Heart left ventricle (tissue), 16 donors: ENCODE data around the gene NTRK3. TPM values are rescaled to one million over a fixed set of nuclear protein-coding genes. Genes with fewer than 3 reads are reported as not detected.

ENCODE experiments used
- ATAC-seq, 4 donors: fragments of 200-7000 bp; cut with Tn5 transposase; one replicate each; pipeline ENCODE4 v1.9.1; 2020 to 2022; ENCODE audit warnings: moderate library complexity in 4 of 4, mild to moderate bottlenecking in 3 of 4, moderate number of reproducible peaks in 1 of 4
- DNase-seq, 5 donors: peaks; one replicate each; pipeline ENCODE4 v3.0.0-alpha.2; 2020
- H3K27ac ChIP-seq, 12 donors: fragments of 200-600 bp; sonication (generic) in 4 of 12; one replicate each; pipeline versions ENCODE4 v1.5.0 to v1.8.0; 2016 to 2022; ENCODE audit warnings: mild to moderate bottlenecking in 2 of 12
- H3K27me3 ChIP-seq, 9 donors: fragments of 200-600 bp; sonication (generic) in 2 of 9; one replicate each; pipeline versions ENCODE4 v1.5.1 to v1.8.0; 2016 to 2022; ENCODE audit warnings: mild to moderate bottlenecking in 3 of 9
- H3K36me3 ChIP-seq, 9 donors: fragments of 200-600 bp; sonication (generic) in 2 of 9; one replicate each; pipeline versions ENCODE4 v1.5.0 to v1.8.0; 2018 to 2022; ENCODE audit warnings: mild to moderate bottlenecking in 2 of 9
- H3K4me1 ChIP-seq, 12 donors: fragments of 200-600 bp; sonication (generic) in 4 of 12; one replicate each; pipeline versions ENCODE4 v1.5.0 to v1.8.0; 2016 to 2022; ENCODE audit warnings: mild to moderate bottlenecking in 3 of 12
- H3K4me3 ChIP-seq, 12 donors: fragments of 200-600 bp; sonication (generic) in 4 of 12; one replicate each; pipeline versions ENCODE4 v1.5.0 to v1.8.0; 2017 to 2022; ENCODE audit warnings: mild to moderate bottlenecking in 9 of 12, moderate library complexity in 4 of 12
- H3K9me3 ChIP-seq, 12 donors: fragments of 200-600 bp; sonication (generic) in 4 of 12; one replicate each; pipeline versions ENCODE4 v1.5.0 to v1.8.0; 2016 to 2022; ENCODE audit warnings: mild to moderate bottlenecking in 1 of 12
- POLR2A ChIP-seq, 2 donors: fragments of 450-650 bp; IDR thresholded peaks; one replicate each; pipeline ENCODE4 v1.6.1; 2017; ENCODE audit warnings: antibody characterized with exemption in 2 of 2, mild to moderate bottlenecking in 2 of 2, moderate library complexity in 2 of 2
- WGBS, 4 donors: extraction: QIAGEN DNeasy Blood & Tissue Kit in 2 of 4; methylation state at CpG; one replicate each; pipeline versions ENCODE4 v1.1.5 to v1.1.7; 2013 to 2018; 5-methylcytosine and 5-hydroxymethylcytosine counted together
- intact Hi-C, 10 donors: fragments of 100-400 bp; cut with DNase I; formaldehyde crosslinking; loops; one replicate each; pipeline versions ENCODE4 v1.11.1 to v1.14.2; 2022
- polyA plus RNA-seq, 2 donors: library from polyadenylated mRNA; stranded (reverse); fragments of 200-250 nt; gene quantifications; one replicate each; pipeline ENCODE4 v1.2.3, GENCODE V29; 2013
- total RNA-seq, 9 donors: library from RNA; depleted of rRNA in 2 of 9; stranded (reverse); fragments of >200 nt in 2 of 9; fragmentation: NEBNext Ultra II Directional in 3 of 9; extraction: Animal tissue kit (Norgen Biotek cat#: 25700) in 3 of 9; gene quantifications; one replicate each; pipeline versions ENCODE4 v1.1.0 to v1.2.4, GENCODE V29; 2016 to 2023
- TF ChIP-seq, protein P1 (sequence below), 12 donors: fragments of 200-600 bp; sonication (generic) in 4 of 12; IDR thresholded peaks; one replicate each; pipeline versions ENCODE4 v1.5.0 to v1.8.0; 2018 to 2022; ENCODE audit warnings: antibody characterized with exemption in 12 of 12, mild to moderate bottlenecking in 5 of 12
- donor health status: ischemic (EF 13 %, LVEDD 7.1; RV severe dilation, severe dysfunction).
- donor health status: healthy with polysubstance abuse.
- donor health status: DM: no; HTN: yes; CAD: no.
- donor health status: DM: no; HTN: no; CAD: no.
- donor health status: ischemic (EF 25% LVEDD 6.9; RV normal size, moderate dysfunction).
- donor health status: ischemic (EF 25% LVEDD 5.7; RV mildly dilated, moderate dysfunction).
- donor health status: healthy.
- donor health status: DM: yes; HTN: yes; CAD: no.
- donor health status: ischemic (EF 35%, LVEDD 5.7; RV mildly dilated, moderate dysfunction).
- donor health status: nonischemic (EF 11% LVEDD 7.7; RV severe dilation, severe dysfunction).
- donor health status: DM: yes; HTN: yes; CAD: no.
- donor health status: PGD.
- donor health status: ischemic (EF 29% LVEDD 5.4; RV normal size, mild dysfunction).
- donor health status: nonischemic (EF 23%, LVEDD 6.1; RV moderate dilation, normal function).

NTRK3 gene
- total and polyA plus RNA-seq, 11 donors = 0.53 to 6.8 (median 2.0) TPM

DNA sequence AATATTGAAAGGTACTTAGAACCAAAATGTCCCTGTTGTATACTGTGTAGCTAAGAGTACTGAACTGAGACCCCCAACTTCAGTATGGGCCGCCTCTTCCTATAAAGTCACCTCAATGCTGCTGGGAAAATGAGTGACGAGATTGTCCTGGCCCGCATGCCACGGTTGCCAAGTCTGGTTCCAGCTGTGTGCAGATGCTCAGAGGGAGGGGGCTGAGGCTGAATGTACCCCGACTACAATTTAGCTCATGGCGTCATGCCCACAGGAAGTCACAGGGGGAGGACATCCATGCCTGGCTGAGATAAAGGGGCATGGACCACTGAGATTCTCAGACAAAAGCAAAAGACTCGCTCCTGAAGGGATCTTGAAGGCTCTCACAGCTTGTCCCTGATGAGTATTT lies 271.1 kb downstream of the NTRK3 start:
- intact Hi-C loops = no loop called here
- H3K4me1 ChIP-seq = peaks cover 0 to 11% (median 2%) of the 10 kb centered on the region in 12 donors
- H3K4me3 ChIP-seq = no peak overlapping the region
- DNase-seq = no peak
- H3K36me3 ChIP-seq = no peaks in the 10 kb centered on the region
- 59 to 68% (median 67%) methylated on average over 7 of the region's 7 CpGs for WGBS, 4 donors
- TF ChIP-seq, protein P1, sequence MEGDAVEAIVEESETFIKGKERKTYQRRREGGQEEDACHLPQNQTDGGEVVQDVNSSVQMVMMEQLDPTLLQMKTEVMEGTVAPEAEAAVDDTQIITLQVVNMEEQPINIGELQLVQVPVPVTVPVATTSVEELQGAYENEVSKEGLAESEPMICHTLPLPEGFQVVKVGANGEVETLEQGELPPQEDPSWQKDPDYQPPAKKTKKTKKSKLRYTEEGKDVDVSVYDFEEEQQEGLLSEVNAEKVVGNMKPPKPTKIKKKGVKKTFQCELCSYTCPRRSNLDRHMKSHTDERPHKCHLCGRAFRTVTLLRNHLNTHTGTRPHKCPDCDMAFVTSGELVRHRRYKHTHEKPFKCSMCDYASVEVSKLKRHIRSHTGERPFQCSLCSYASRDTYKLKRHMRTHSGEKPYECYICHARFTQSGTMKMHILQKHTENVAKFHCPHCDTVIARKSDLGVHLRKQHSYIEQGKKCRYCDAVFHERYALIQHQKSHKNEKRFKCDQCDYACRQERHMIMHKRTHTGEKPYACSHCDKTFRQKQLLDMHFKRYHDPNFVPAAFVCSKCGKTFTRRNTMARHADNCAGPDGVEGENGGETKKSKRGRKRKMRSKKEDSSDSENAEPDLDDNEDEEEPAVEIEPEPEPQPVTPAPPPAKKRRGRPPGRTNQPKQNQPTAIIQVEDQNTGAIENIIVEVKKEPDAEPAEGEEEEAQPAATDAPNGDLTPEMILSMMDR (IDR thresholded peaks at IDR 0.05) = no peak
- no peak for TF ChIP-seq POLR2A (IDR thresholded peaks at IDR 0.05)
- no peaks in the 10 kb centered on the region for H3K9me3 ChIP-seq
- no peak overlapping the region for H3K27ac ChIP-seq
- ATAC-seq = no peak
- H3K27me3 ChIP-seq = no peaks in the 10 kb centered on the region

DNA sequence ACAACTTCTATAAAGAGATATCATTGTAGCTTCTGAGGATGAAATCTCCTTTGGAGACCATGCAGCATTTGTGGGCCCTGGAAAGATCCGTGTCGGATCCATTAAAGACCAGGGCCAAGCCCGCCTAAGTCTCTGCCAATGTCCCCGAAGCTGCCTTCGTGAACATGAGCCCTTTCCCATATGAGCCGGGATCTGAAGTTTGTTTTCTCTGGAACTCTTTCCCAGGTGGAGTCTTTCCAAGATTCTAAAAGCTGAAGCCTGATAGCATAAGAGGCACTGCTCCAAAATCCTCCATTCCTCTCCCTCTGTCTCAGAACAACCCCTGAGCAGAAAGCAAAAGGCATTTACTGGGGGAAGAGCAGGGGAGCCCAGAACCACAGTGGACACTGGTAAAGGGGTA lies 274.6 kb downstream of the NTRK3 start:
- Histone ChIP-seq H3K9me3 (no peaks in the 10 kb centered on the region), H3K4me3 (no peak overlapping the region), H3K27ac (no peak overlapping the region), H3K36me3 (no peaks in the 10 kb centered on the region), H3K4me1 (peaks cover 0 to 11% (median 2%) of the 10 kb centered on the region in 12 donors), H3K27me3 (no peaks in the 10 kb centered on the region)
- peak in 1 of 5 donors; percentile 8 for DNase-seq
- no peak for ATAC-seq
- WGBS, 4 donors = 40 to 62% (median 48%) methylated on average over 6 of the region's 6 CpGs
- intact Hi-C loops = no loop called here
- TF ChIP-seq, protein P1 (IDR thresholded peaks at IDR 0.05) = no peak
- no peak for TF ChIP-seq POLR2A (IDR thresholded peaks at IDR 0.05)

DNA sequence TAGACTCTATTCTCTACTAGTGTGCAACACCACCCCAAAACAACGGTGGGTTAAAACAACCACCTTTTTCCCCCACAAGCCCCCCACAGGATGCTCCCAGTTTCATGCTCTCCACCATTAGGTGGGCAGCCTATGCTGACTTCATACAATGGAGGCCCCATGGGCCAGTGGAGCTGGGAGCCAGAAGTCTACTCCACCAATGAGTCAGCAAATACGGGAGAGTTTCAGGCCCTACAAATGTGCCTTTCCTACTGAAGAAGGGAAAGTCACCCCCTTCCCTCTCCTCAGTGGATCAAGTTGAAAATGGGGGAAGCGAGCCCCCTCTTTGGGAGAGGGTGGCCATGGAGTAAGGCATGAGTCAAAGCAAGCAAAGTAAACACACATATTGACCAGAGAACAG lies 278.6 kb downstream of the NTRK3 start:
- TF ChIP-seq POLR2A (IDR thresholded peaks at IDR 0.05) = no peak
- TF ChIP-seq, protein P1 (IDR thresholded peaks at IDR 0.05) = no peak
- Histone ChIP-seq H3K4me3 (no peak overlapping the region), H3K36me3 (no peaks in the 10 kb centered on the region), H3K27ac (no peak overlapping the region), H3K27me3 (no peaks in the 10 kb centered on the region), H3K4me1 (peaks cover 0 to 11% (median 2%) of the 10 kb centered on the region in 12 donors), H3K9me3 (no peaks in the 10 kb centered on the region)
- intact Hi-C loops = no loop called here
- 78 to 89% (median 86%) methylated on average over 3 of the region's 3 CpGs for WGBS, 4 donors
- no peak for ATAC-seq
- DNase-seq = no peak

DNA sequence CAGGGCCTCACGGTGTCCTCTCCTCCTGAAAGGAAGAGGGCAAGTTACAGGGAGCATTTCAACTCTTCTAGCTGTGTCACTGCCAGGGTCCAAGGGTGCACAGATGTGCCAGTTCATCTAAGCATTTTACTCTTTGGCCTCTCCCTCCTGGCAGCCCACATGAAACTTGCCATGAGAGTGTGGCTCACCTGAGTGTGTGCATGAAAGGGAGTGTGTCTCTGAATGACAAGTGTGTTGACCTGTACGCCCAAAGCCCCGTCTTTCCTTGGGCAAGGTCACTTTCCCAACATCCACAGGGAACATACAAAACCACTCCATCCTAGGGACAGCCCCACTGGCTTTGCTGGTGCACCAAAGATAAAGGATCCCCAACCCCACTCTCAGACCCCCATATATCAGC lies 280.0 kb downstream of the NTRK3 start:
- TF ChIP-seq, protein P1 (IDR thresholded peaks at IDR 0.05) = no peak
- TF ChIP-seq POLR2A (IDR thresholded peaks at IDR 0.05) = no peak
- ATAC-seq = no peak

More for the DNA sequence above, 280.0 kb downstream of the NTRK3 start:
- H3K27ac ChIP-seq = no peak overlapping the region
- WGBS, 4 donors = 73 to 91% (median 89%) methylated on average over 3 of the region's 3 CpGs
- H3K4me1 ChIP-seq = peaks cover 0 to under 1% (median 0%) of the 10 kb centered on the region in 12 donors
- intact Hi-C loops = no loop called here
- no peak overlapping the region for H3K4me3 ChIP-seq
- no peaks in the 10 kb centered on the region for H3K36me3 ChIP-seq
- no peaks in the 10 kb centered on the region for H3K9me3 ChIP-seq
- DNase-seq = no peak
- no peaks in the 10 kb centered on the region for H3K27me3 ChIP-seq
